ENCODE measurements around the gene DHRS2. TPM values are rescaled to one million over a fixed set of nuclear protein-coding genes. Genes with fewer than 3 reads are reported as not detected.

Gene DHRS2
- total and polyA plus RNA-seq, 8 donors = 3.7 to 19.6 (median 6.7) TPM; not detected in 3

DNA sequence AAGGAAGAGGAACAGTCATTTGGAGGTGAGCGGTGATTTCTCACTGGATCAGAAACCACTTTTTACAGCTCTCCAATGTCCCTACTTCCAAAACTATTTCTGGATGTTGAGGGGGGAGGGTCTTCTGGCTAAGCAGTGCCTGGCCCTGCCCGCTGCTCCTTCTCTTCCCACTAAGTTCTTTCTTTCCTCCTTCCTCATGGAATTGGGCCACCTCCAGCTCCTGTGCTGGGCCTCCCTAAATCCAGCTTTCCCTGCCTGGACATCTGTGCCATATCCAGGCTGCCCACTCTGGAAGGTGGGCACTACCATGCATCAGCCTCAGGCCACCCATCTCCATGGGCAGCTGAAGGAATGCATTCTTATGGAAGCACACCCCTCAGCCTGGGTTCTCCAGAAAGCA lies 11.5 kb downstream of the DHRS2 start:
- intact Hi-C loops (cut with DNase I; ENCODE audit: low total_unique reads) = no loop called here
- Histone ChIP-seq H3K36me3 (no peaks in the 10 kb centered on the region), H3K27ac (no peak overlapping the region), H3K4me3 (no peak overlapping the region), H3K4me1 (no peaks in the 10 kb centered on the region), H3K9me3 (no peaks in the 10 kb centered on the region), H3K27me3 (no peaks in the 10 kb centered on the region)
- TF ChIP-seq POLR2AphosphoS5 (IDR thresholded peaks at IDR 0.05) = no peak
- TF ChIP-seq, protein P1, sequence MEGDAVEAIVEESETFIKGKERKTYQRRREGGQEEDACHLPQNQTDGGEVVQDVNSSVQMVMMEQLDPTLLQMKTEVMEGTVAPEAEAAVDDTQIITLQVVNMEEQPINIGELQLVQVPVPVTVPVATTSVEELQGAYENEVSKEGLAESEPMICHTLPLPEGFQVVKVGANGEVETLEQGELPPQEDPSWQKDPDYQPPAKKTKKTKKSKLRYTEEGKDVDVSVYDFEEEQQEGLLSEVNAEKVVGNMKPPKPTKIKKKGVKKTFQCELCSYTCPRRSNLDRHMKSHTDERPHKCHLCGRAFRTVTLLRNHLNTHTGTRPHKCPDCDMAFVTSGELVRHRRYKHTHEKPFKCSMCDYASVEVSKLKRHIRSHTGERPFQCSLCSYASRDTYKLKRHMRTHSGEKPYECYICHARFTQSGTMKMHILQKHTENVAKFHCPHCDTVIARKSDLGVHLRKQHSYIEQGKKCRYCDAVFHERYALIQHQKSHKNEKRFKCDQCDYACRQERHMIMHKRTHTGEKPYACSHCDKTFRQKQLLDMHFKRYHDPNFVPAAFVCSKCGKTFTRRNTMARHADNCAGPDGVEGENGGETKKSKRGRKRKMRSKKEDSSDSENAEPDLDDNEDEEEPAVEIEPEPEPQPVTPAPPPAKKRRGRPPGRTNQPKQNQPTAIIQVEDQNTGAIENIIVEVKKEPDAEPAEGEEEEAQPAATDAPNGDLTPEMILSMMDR (IDR thresholded peaks at IDR 0.05) = no peak
- TF ChIP-seq EP300 (IDR thresholded peaks at IDR 0.05) = no peak
- TF ChIP-seq POLR2A (IDR thresholded peaks at IDR 0.05) = no peak
- DNase-seq = no peak
- WGBS, 5 donors = 86 to 97% (median 90%) methylated on average over 2 of the region's 2 CpGs

DNA sequence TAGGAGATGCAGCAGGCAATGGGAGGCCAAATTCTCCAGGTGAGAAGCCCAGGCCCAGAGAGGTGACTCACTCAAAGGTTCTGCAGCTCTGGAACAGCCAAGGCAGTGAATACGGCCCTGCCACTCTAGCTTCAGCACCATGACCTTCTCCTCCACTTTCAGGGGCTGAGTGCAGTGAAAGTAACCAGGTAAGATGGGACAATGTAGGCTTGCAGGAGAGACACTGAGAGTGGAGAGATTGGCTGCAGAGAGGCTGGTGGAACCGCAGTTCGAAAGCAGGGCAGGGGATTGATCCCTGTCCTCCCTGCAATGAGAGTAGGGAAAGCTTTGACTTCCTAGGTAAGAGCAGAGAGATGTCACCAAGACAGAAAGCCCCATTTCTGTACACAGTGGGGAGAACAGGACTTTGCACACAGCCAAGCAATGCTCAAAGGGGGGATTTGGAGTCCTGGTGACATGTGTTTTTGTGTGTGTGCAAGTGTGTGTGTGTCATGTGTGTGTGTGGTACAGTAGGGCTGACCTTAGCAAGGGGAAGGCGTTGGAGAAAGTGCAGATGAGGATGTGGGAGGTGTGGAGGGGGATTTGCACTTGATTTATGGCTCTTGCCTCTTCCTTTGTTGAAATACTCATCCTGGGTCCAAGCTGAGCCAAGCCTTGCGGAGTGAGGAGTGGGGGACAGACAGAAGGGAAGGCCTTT lies 12.7 kb downstream of the DHRS2 start:
- no peaks in the 10 kb centered on the region for H3K9me3 ChIP-seq
- WGBS, 5 donors = 75 to 88% (median 83%) methylated on average over 5 of the region's 5 CpGs
- intact Hi-C loops (cut with DNase I; ENCODE audit: low total_unique reads) = no loop called here
- H3K36me3 ChIP-seq = no peaks in the 10 kb centered on the region
- H3K4me1 ChIP-seq = no peaks in the 10 kb centered on the region
- no peak for DNase-seq
- H3K27me3 ChIP-seq = no peaks in the 10 kb centered on the region
- TF ChIP-seq EP300 (IDR thresholded peaks at IDR 0.05) (no peak), POLR2AphosphoS5 (IDR thresholded peaks at IDR 0.05) (no peak), POLR2A (IDR thresholded peaks at IDR 0.05) (no peak)
- TF ChIP-seq, protein P1 (IDR thresholded peaks at IDR 0.05) = no peak
- H3K4me3 ChIP-seq = no peak overlapping the region
- H3K27ac ChIP-seq = no peak overlapping the region

DNA sequence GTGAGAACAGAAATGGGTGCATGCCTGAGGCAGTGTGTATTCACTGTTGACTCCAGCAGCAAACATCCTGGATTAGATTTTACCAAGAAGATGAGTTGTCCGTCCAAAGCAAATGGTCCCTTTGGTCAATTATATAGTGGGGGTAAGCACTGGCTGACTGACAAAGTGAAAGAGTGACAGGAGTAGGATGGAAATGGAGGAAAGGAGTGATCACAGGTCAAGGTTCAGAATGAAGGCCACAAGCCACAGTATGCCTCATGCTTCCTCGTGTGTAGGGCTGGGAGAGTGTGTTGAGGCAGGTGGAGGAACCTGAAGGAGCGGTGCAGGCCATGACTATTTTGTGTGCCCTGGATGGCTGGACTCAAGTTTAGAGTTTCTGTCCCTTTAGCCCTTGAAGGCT lies 14.3 kb downstream of the DHRS2 start:
- TF ChIP-seq POLR2AphosphoS5 (IDR thresholded peaks at IDR 0.05) (no peak), EP300 (IDR thresholded peaks at IDR 0.05) (no peak), POLR2A (IDR thresholded peaks at IDR 0.05) (no peak)
- TF ChIP-seq, protein P1 (IDR thresholded peaks at IDR 0.05) = no peak
- no peaks in the 10 kb centered on the region for H3K36me3 ChIP-seq
- no peak overlapping the region for H3K4me3 ChIP-seq
- intact Hi-C loops (cut with DNase I; ENCODE audit: low total_unique reads) = no loop called here
- H3K27ac ChIP-seq = no peak overlapping the region
- no peaks in the 10 kb centered on the region for H3K27me3 ChIP-seq
- H3K9me3 ChIP-seq = no peaks in the 10 kb centered on the region
- no peaks in the 10 kb centered on the region for H3K4me1 ChIP-seq
- WGBS, 5 donors = 74 to 89% (median 85%) methylated on average over 3 of the region's 3 CpGs
- no peak for DNase-seq

DNA sequence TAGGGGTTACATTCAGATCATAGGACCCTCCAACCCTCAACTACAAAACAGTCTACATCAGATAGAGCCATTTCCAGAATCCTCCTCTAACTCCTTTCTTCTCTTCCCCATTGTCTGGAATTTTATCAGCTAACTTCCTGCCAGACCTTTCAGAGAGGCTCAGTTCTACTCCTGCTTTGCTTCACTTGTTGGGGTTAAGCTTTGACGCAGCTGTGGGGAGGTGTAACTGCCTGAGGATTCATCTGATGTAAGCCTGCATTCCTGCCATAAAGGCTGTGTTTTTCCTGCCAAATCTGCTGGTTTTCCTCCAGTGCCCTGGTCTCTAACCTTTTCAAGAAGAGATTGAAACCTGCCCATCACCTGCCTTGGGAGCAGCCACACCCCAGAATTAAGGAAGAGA lies 16.9 kb downstream of the DHRS2 start:
- no peak for DNase-seq
- 57 to 75% (median 66%) methylated on average over 1 of the region's 1 CpG for WGBS, 5 donors
- H3K36me3 ChIP-seq = no peaks in the 10 kb centered on the region
- intact Hi-C loops (cut with DNase I; ENCODE audit: low total_unique reads) = no loop called here
- H3K4me3 ChIP-seq = no peak overlapping the region
- no peak for TF ChIP-seq POLR2A (IDR thresholded peaks at IDR 0.05)
- TF ChIP-seq POLR2AphosphoS5 (IDR thresholded peaks at IDR 0.05) = no peak
- TF ChIP-seq EP300 (IDR thresholded peaks at IDR 0.05) = no peak
- TF ChIP-seq, protein P1 (IDR thresholded peaks at IDR 0.05) = no peak
- H3K4me1 ChIP-seq = no peaks in the 10 kb centered on the region
- no peak overlapping the region for H3K27ac ChIP-seq
- H3K27me3 ChIP-seq = no peaks in the 10 kb centered on the region
- no peaks in the 10 kb centered on the region for H3K9me3 ChIP-seq

All from stomach (tissue), 9 donors.